OCI-LY3 (cell line): ENCODE measurements around the gene AHNAK2.

Experiments used
- CTCF ChIP-seq: fragments of 200-600, 300-600 bp; sonication (generic); IDR thresholded peaks from 2 replicates; pipeline ENCODE4 v1.5.1; 2014; ENCODE audit warnings: antibody characterized with exemption, low read length, low read depth
- EZH2phosphoT487 ChIP-seq: fragments of 200-600 bp; shearing (Covaris generic); IDR thresholded peaks from 2 replicates; pipeline ENCODE4 v1.6.1; 2018; ENCODE audit warnings: antibody characterized with exemption, mixed run types, low read depth

GRCh38 chr14:105005929-105006830 is 28.0 kb upstream of the AHNAK2 start:
- no peak for TF ChIP-seq CTCF
- no peak for TF ChIP-seq EZH2phosphoT487
